IPS DF 4.7 (cell line): Measurements from ENCODE around the gene NABP2.
A peak's percentile ranks its signal among the peaks of the same experiment; 100 is the strongest.

Experiments used
- DNase-seq: peaks from one replicate; pipeline ENCODE4 v3.0.0-alpha.2; 2013; ENCODE audit warnings: low spot score; ENCODE audit errors: extremely low read depth

The NABP2 gene

DNA sequence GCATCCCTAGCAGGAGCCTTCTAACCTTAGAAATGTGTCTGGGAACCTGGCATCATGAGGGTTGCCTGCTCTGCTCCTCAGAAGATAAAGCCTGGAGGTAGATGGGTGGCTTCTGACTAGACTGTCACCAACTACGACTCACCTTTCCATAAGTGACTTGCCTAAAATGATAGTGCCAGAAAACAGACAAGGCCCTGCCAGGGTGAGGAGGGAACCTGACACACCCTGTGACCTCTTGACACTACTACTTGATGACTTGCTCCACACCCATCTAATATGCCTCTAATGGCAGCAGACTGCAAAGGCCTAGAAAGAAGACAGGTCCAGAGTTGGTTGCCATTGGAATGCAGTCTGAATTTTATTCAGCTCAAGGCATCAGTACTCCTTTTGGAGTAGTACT is 11.8 kb upstream of the NABP2 start:
- no peak for DNase-seq

GRCh38 chr12:56213878-56214277 is 10.3 kb upstream of the NABP2 start:
- no peak for DNase-seq

DNA sequence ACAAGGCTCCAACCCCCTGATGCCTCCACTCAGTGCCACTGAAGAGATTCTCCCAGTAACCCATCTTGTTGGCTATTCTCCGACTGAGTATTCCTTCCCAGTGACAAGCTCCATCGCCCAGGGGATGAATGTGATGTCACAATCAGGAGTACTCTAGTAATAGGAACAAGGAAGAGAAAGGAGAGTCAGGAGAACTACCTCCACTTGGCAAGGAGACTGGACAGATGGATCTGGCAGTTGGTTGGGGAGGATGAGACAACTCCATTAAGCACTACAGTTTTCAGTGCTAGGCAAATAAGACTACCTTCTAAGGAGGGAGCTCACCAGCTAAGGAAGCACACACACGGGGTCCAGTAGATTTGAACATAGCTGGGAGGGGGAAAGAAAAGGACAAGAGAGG is 7.7 kb upstream of the NABP2 start:
- DNase-seq: no peak

GRCh38 chr12:56219840-56220239 is 4.3 kb upstream of the NABP2 start:
- DNase-seq: no peak

DNA sequence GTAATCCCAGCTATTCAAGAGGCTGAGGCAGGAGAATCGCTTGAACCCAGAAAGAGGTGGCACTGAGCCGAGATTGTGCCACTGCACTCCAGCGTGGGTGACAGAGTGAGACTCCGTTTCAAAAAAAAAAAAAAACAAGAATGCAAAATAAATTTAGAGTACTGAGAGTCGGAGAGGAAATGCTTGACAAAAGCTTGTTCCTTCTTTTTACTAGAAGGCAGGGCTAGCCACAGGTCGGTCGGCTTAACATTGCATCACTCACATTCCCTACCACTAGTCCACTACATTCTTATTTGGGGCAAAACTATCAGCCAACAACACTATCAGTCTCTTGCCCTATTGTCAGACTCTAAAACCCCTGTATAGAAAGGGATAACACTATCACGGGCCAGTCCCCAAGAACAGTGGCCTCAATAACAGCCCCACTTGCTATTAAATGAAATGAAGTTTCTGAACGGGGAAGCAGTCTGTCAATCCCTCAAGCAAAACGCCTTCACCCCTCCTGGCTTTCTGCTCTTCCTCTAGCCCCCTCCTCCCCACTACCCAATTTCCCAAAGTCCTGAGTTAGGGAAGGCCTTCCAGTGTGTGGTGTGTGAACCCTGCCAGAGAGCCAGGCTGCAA is 3.4 kb upstream of the NABP2 start:
- no peak for DNase-seq

- no peak for DNase-seq
Measured at GRCh38 chr12:56221232-56221756, 2.8 kb upstream of the NABP2 start.

- peak; percentile 95 for DNase-seq
Measured at GRCh38 chr12:56221757-56222530, 2.2 kb upstream of the NABP2 start, which contains the start of gene RNF41. RNF41 (minus strand) TSS chr12:56221922; CDS start chr12:56214047, 7,875 bp downstream.

GRCh38 chr12:56222531-56222895 is 1.6 kb upstream of the NABP2 start:
- no peak for DNase-seq

DNA sequence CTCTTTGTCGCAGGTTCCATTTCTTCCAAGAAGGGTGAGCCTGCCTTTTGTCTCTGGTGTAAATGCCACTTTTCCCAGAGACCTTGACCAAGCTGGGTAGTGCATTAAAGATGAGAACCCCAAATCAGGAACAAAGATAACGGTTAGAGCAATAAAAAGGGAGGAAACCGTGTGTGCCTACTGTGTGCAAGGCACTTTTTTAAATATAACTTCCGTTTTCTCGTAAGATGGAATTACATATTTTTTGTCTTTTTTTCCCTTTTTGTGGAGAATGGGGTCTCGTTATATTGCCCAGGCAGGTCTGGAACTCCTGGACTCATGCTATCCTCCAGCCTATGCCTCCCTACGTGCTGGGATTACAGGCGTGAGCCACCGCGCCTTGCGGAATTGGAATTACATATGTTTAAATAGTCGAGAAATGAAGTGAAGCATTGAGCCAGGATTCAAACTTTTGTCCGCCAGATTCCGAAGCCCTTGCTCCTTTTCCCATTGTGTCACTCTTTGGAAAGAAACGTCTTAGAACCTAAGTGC is 506 bp upstream of the NABP2 start:
- DNase-seq: no peak

DNA sequence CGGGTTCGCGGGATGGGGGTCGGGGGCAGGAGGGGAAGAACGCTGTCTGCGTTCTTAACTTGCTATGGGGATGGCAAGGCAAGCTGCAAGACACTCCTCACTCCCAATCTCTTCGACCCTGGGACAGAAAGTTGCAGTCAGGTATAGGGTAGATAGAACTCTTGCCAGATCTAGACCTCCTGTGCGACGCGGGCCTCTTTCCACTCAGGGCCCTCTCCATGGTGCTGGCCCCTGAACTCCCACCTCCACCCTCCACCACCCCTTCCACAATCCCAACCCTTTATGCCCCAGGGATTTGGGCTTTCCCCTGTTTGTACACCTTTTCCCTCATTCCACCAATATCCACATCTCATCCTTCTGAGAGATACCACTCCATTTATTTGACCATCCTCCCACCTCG is 812 bp downstream of the NABP2 start:
- no peak for DNase-seq

DNA sequence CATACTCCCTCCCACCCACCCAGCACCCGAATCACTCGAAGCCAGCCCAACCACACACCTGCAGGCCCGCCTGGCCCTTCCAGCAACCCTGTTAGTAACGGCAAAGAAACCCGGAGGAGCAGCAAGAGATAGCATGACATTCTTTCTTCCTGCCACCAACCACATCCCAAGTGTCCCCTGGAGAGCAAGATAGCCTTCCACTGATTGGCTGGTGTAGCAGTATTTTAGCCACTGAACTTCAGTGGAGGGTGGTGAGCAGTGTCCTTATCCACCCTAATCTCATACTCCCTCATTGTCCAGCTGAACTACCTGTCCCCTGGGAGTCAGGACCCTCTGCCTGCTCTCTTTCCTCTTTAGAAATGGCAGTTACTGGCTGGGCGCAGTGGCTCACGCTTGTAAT is 4.9 kb downstream of the NABP2 start:
- no peak for DNase-seq

DNA sequence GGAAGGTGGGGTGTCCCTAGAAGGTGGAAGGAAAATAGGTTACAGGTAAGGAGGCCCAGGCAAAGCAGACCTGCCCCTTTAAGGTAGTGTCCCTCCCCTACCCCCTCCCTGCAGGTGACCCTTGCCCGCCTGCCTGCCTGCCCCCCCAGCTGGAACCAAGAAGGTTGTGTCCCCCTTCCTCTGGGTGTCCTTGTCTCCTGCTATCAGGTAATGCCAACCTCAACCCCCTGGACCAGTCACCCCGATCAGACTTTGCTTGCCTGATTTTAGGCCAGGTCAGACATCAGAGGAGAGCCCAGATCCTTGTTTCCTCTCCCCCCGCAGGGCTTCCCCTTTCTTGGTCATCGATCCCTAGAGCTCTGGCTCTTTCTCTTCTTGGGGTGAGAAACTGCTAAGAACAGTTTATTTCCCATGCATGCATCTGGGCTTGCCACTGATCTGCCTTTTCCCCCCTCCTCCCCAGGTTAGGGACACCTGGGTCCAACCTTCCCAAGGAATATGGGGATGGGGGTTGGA is 5.8 kb downstream of the NABP2 start, which contains the start of gene SLC39A5:
Gene SLC39A5 (plus strand): TSS at position 136 of the 516 bp plus-strand sequence. CDS start 1,224 bp downstream, outside the sequence.
- DNase-seq: no peak

DNA sequence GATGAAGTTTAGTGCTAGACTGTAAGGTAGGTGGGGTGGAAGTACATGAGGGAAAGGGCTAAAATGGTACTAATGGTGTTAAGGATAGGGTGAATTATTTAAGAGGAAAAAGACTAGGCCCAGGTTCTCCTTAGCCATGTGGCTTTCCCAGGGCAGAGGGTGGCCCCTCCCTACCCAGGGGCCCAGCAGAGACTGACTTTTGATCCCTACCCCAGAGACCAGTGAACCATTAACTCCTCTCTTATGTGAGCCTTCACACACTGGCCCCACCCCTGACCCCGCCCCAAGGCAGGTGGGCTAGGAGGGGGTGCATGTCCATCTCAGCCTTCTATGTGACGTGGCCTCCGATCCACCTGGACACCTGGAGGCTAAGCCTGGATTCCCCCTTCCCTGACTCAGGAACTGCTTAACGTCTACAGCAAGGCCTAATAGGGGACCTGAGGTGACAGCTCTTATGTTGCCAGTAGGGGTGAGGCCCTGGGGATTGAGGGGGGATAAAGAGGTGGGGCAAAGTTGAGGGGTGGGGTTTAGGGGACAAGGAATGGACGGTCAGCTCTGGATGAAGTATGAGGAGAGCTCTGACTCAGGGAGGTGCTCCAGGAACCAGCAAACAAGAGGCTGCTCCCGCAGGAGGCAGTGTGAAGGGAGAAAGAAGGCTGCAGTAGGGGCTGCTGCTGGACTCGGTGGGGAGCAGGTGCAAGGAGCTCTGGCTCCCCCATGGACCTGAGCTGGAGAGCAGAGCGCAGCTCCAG is 6.5 kb downstream of the NABP2 start:
- DNase-seq: no peak

DNA sequence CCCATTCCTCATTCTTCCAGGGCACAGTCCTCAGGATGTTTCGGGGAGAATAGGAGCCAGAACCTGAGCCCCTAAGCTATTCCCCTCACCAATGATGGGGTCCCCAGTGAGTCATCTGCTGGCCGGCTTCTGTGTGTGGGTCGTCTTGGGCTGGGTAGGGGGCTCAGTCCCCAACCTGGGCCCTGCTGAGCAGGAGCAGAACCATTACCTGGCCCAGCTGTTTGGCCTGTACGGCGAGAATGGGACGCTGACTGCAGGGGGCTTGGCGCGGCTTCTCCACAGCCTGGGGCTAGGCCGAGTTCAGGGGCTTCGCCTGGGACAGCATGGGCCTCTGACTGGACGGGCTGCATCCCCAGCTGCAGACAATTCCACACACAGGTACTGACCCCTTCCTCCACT is 7.0 kb downstream of the NABP2 start:
- DNase-seq: no peak

GRCh38 chr12:56234746-56235436 is 10.7 kb downstream of the NABP2 start:
- no peak for DNase-seq

DNA sequence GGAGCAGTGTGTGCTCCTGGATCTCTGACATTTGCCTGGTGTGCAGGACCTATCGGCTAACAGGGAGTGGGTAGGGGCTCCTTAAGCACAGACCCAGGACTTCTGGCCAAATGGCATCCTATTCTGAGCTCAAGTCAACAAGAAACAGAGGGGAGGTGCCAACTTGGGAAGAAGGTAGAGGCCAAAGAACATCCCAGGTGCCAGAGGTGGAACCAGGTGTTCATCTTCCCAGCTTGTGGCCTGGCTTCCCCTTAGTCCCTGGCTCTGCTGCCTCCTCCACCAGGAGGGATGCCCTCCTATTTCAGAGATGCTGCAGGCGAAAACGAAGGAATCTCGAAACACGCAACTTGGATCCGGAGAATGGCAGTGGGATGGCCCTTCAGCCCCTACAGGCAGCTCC is 11.9 kb downstream of the NABP2 start:
- DNase-seq: no peak

- DNase-seq: no peak
Measured at GRCh38 chr12:56236985-56237384, 12.8 kb downstream of the NABP2 start.

GRCh38 chr12:56237552-56237951 is 13.4 kb downstream of the NABP2 start:
- DNase-seq: no peak

- no peak for DNase-seq
Measured at GRCh38 chr12:56241424-56242303, 17.5 kb downstream of the NABP2 start.

DNA sequence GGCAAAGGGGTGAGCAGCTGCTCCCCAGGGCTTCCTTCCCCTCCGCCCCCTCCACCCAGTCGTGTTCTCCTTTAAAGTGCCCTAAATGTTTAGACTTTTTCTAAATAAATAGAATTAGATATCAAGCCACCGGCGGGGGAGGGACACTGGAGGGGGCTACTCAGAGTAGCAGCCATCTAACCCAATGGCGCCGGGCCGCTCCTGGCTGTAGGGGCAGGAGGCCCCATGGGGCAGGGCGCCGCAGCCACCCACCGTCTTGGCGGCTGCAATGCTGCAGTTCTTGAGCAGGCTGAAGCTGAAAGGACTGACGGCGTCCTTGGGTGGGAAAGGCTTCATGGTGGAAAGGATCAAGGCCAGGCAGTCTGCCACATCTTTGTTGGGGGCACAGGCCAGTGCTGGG is 18.8 kb downstream of the NABP2 start:
- no peak for DNase-seq
